NB4 (cell line): ENCODE data around the gene SLC35F1.
"Not testable (repeated sequence)": the region's sequence is repeated elsewhere in the genome, so short reads cannot be mapped to it uniquely, and the experiment has no call there.

Source experiments
- DNase-seq: peaks from one replicate; pipeline ENCODE4 v3.0.0; 2010; ENCODE audit warnings: low read depth
- H3K4me3 ChIP-seq: one replicate; pipeline ENCODE4 v1.5.1; 2011; ENCODE audit warnings: mild to moderate bottlenecking, low read depth, low read length, moderate library complexity
- MYC ChIP-seq: IDR thresholded peaks from 2 replicates; pipeline ENCODE4 v1.6.1; 2011; ENCODE audit warnings: low read depth, low read length
- POLR2A ChIP-seq: IDR thresholded peaks from 2 replicates; pipeline ENCODE4 v1.6.1; 2011; ENCODE audit warnings: mild to moderate bottlenecking; ENCODE audit not compliant: insufficient read length; ENCODE audit errors: extremely low read depth
- TF ChIP-seq, protein P1 (sequence below): IDR thresholded peaks from one replicate; pipeline ENCODE4 v1.5.1; 2012; ENCODE audit warnings: low read depth, low read length
- TF ChIP-seq, protein P2 (sequence below): IDR thresholded peaks from 2 replicates; pipeline ENCODE4 v1.6.1; 2011; ENCODE audit warnings: low read depth, low read length

SLC35F1 gene

DNA sequence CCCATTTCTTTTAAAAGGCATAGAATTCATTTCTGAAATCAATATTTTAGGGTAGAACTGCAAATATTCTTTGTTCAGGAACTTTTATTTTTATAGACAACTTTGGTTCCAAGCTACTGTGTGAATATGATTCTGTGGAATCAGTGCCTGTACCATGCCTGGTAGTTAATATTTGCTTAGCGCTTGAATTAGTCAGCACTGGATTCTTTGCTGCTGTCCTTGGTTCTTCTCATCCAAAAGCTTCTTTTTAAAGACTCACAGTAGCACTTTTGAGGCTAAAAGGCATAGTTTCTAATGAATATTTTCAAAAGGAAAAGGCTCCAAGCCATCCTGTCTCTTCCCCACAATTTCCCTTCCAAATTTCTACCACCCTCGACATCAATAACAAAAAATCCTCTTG lies 109.5 kb downstream of the SLC35F1 start:
- DNase-seq, result no peak
- no peak overlapping the region for H3K4me3 ChIP-seq
- TF ChIP-seq POLR2A (no peak), MYC (no peak)
- TF ChIP-seq, protein P1, sequence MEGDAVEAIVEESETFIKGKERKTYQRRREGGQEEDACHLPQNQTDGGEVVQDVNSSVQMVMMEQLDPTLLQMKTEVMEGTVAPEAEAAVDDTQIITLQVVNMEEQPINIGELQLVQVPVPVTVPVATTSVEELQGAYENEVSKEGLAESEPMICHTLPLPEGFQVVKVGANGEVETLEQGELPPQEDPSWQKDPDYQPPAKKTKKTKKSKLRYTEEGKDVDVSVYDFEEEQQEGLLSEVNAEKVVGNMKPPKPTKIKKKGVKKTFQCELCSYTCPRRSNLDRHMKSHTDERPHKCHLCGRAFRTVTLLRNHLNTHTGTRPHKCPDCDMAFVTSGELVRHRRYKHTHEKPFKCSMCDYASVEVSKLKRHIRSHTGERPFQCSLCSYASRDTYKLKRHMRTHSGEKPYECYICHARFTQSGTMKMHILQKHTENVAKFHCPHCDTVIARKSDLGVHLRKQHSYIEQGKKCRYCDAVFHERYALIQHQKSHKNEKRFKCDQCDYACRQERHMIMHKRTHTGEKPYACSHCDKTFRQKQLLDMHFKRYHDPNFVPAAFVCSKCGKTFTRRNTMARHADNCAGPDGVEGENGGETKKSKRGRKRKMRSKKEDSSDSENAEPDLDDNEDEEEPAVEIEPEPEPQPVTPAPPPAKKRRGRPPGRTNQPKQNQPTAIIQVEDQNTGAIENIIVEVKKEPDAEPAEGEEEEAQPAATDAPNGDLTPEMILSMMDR, result no peak
- TF ChIP-seq, protein P2, sequence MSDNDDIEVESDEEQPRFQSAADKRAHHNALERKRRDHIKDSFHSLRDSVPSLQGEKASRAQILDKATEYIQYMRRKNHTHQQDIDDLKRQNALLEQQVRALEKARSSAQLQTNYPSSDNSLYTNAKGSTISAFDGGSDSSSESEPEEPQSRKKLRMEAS, result no peak

DNA sequence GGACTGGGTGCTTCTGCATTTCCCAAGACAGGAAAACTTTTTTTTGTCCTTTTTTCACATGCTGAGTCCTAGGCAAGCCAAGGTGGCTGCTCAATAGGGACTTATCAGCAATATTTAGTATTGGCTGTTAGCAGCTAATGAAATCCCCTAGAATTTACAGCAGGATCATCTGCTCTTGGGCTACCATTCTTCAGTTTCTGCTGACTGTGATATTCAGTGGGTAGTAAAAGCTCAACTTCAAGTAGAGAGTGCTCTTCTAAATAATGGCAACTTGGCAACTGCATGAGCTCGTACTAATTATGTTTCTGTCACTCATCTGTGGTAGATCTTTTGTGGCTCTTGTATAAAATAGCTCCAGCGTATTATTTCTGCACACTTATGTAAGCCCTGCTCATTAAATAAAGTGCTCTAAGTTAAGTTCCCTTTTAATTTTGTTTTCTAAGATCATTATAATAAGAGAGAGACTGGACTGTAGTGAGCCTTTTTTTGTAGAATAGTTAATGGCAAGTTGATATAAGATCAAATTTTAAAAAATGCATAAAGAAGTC lies 110.3 kb downstream of the SLC35F1 start:
- TF ChIP-seq, protein P1, result no peak
- TF ChIP-seq, protein P2, result no peak
- TF ChIP-seq POLR2A (no peak), MYC (no peak)
- H3K4me3 ChIP-seq, result no peak overlapping the region
- DNase-seq, result no peak

DNA sequence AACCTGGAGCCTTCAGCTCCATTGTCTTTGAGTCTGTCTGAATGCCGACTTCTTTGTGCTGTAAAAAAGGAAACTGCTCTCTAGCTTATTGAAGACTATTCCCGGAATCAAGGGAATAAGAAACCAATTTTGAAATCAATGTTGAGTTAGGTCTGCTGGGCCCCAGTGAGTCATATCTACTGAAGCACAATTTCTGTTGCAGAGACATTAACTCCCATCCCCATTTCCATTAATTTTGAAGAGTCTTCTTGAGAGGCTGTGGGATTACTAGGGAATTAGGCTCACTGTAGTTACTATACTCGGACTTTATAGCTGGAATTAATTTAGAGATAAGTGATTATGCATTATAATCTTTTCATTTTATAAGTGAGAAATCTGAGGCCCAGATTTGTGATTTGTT lies 116.7 kb downstream of the SLC35F1 start:
- no peak for DNase-seq

DNA sequence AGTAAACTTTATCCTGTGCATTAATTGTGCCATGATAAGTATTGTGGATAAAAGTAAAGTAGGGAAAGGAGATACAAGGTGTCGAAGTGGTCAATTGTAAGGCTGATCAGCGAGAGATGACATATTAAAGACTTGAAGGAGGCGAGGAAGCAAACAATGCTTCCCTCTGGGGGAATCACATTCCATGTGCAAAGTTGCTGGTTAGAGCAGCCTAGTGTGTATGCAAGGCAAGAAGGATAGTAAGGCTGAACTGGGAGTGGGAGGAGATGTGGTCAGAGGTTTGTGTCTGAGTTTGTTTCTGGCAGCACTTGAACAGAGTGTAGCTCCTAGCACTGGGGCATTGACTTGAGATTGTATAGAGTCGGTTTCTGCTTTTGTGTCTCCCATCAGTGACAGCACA lies 122.9 kb downstream of the SLC35F1 start:
- TF ChIP-seq, protein P1, result no peak
- TF ChIP-seq MYC, result no peak
- TF ChIP-seq POLR2A, result no peak
- TF ChIP-seq, protein P2, result no peak
- H3K4me3 ChIP-seq, result no peak overlapping the region
- DNase-seq, result no peak

More for the DNA sequence above, 116.7 kb downstream of the SLC35F1 start:
- TF ChIP-seq, protein P2, result no peak
- H3K4me3 ChIP-seq, result no peak overlapping the region

DNA sequence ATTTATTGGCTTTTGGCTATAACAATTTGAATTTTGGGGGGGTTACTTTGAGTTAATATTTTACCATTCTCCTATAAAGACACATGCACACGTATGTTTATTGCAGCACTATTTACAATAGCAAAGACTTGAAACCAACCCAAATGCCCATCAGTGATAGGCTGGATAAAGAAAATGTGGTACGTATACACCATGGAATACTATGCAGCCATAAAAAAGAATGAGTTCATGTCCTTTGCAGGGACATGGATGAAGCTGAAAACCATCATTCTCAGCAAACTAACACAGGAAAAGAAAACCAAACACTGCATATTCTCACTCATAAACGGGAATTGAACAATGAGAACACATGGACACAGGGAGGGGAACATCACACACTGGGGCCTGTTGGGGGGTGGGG lies 130.4 kb downstream of the SLC35F1 start:
- not testable (repeated sequence) for DNase-seq, H3K4me3 ChIP-seq

DNA sequence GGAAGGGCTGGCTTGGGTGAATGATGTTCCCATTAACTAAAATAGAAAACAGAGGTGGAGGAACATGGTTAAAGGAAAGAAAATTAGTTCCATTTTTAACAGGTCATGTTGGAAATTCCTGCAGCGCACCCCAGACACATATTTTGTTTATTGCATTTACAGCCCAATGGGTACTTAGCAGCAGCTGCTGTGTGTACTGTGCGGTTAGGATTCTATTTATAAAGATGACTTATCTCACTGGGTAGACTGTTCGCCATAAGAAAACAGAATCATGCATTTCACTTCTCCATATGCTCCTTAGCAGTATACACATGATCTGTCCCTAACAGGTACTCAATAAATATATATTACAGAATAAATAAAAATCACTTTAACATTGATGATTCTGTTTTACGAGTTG lies 135.8 kb downstream of the SLC35F1 start:
- DNase-seq, result no peak
- TF ChIP-seq MYC, result no peak
- H3K4me3 ChIP-seq, result no peak overlapping the region

DNA sequence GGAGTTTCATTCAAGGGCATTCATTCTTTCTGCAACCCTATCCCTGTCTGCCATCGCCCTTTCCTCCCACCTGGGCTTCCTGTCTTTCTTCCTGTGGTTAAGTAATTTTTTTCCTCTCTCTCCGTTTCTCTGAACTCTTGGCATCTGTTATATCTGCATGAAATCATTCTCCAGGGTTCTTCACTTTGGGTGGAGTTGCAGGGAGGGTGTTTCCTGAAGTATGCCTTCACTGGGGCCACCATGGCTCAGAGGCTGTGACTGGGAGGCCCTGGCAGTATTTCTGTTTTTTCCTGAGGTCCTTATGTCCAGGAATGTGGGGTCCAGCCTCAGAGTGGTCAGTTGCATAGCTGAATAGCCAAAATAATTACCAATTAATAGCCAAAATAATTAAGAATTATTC lies 137.2 kb downstream of the SLC35F1 start:
- DNase-seq, result no peak
- H3K4me3 ChIP-seq, result no peak overlapping the region
- TF ChIP-seq MYC (no peak), POLR2A (no peak)
- TF ChIP-seq, protein P2, result no peak
- TF ChIP-seq, protein P1, result no peak
